ENCODE results near the gene GALNT17. TPM values are rescaled to one million over a fixed set of nuclear protein-coding genes. Genes with fewer than 3 reads are reported as not detected.

Gene GALNT17
- total RNA-seq, 8 experiments from 2014 or later: 3.2 to 85.6 (median 17.2) TPM; not detected in 2

- ATAC-seq (replicated peaks in 6 of 8): no peak
- H3K4me1 ChIP-seq (replicated peaks in 1 of 2): no peaks in the 10 kb centered on the region
- no peak overlapping the region for H3K4me3 ChIP-seq
- H3K27ac ChIP-seq: no peak overlapping the region
- 5 to 100% (median 59%) methylated on average over 1 to 5 of the region's 5 CpGs; no CpG with 5 or more reads in 2 of the 10 experiments for WGBS, 10 experiments
- in situ Hi-C loops (cut with MboI; ENCODE audit: low pct_unique_long_range_greater_than_20kb in 2 of 9, low sequenced_read_pairs in 9 of 9, unreplicated experiment in 9 of 9): no loop called here
Observed at GRCh38 chr7:71220210-71220695, 88.3 kb downstream of the GALNT17 start.

- H3K27ac ChIP-seq: no peak overlapping the region
- no peaks in the 10 kb centered on the region for H3K4me1 ChIP-seq (replicated peaks in 1 of 2)
- in situ Hi-C loops (cut with MboI; ENCODE audit: low pct_unique_long_range_greater_than_20kb in 2 of 9, low sequenced_read_pairs in 9 of 9, unreplicated experiment in 9 of 9): no loop called here
- no peak for ATAC-seq (replicated peaks in 6 of 8)
- no peak overlapping the region for H3K4me3 ChIP-seq
- 11 to 100% (median 50%) methylated on average over 1 of the region's 1 CpG; no CpG with 5 or more reads in 3 of the 10 experiments for whole genome bisulfite sequencing, 10 experiments
Observed at GRCh38 chr7:71221049-71221448, 89.1 kb downstream of the GALNT17 start.

GRCh38 chr7:71221549-71221948, 89.6 kb downstream of the GALNT17 start:
- H3K4me1 ChIP-seq (replicated peaks in 1 of 2): no peaks in the 10 kb centered on the region
- no peak overlapping the region for H3K27ac ChIP-seq
- 0 to 100% (median 87%) methylated on average over 1 to 3 of the region's 3 CpGs; no CpG with 5 or more reads in 1 of the 10 experiments for WGBS, 10 experiments
- no peak for ATAC-seq (replicated peaks in 6 of 8)
- in situ Hi-C loops (cut with MboI; ENCODE audit: low pct_unique_long_range_greater_than_20kb in 2 of 9, low sequenced_read_pairs in 9 of 9, unreplicated experiment in 9 of 9): no loop called here
- no peak overlapping the region for H3K4me3 ChIP-seq

GRCh38 chr7:71227126-71227525, 95.2 kb downstream of the GALNT17 start:
- Histone ChIP-seq H3K4me3 (no peak overlapping the region), H3K27ac (no peak overlapping the region), H3K4me1 (replicated peaks in 1 of 2) (no peaks in the 10 kb centered on the region)
- ATAC-seq (replicated peaks in 6 of 8): no peak
- in situ Hi-C loops (cut with MboI; ENCODE audit: low pct_unique_long_range_greater_than_20kb in 2 of 9, low sequenced_read_pairs in 9 of 9, unreplicated experiment in 9 of 9): no loop called here
- WGBS, 10 experiments: 0 to 100% (median 88%) methylated on average over 1 to 5 of the region's 5 CpGs; no CpG with 5 or more reads in 1 of the 10 experiments

- H3K4me3 ChIP-seq: no peak overlapping the region
- in situ Hi-C loops (cut with MboI; ENCODE audit: low pct_unique_long_range_greater_than_20kb in 2 of 9, low sequenced_read_pairs in 9 of 9, unreplicated experiment in 9 of 9): no loop called here
- no peak overlapping the region for H3K27ac ChIP-seq
- no peak for ATAC-seq (replicated peaks in 6 of 8)
- 10 to 100% (median 68%) methylated on average over 1 to 4 of the region's 10 CpGs; no CpG with 5 or more reads in 2 of the 10 experiments for WGBS, 10 experiments
- no peaks in the 10 kb centered on the region for H3K4me1 ChIP-seq (replicated peaks in 1 of 2)
Observed at GRCh38 chr7:71229148-71229547, 97.2 kb downstream of the GALNT17 start.

GRCh38 chr7:71229699-71230098, 97.8 kb downstream of the GALNT17 start:
- Histone ChIP-seq H3K4me1 (replicated peaks in 1 of 2) (no peaks in the 10 kb centered on the region), H3K4me3 (no peak overlapping the region), H3K27ac (no peak overlapping the region)
- in situ Hi-C loops (cut with MboI; ENCODE audit: low pct_unique_long_range_greater_than_20kb in 2 of 9, low sequenced_read_pairs in 9 of 9, unreplicated experiment in 9 of 9): no loop called here
- WGBS, 10 experiments: 53 to 100% (median 65%) methylated on average over 1 to 3 of the region's 6 CpGs; no CpG with 5 or more reads in 7 of the 10 experiments
- ATAC-seq (replicated peaks in 6 of 8): no peak

- Histone ChIP-seq H3K4me3 (no peak overlapping the region), H3K27ac (no peak overlapping the region), H3K4me1 (replicated peaks in 1 of 2) (peaks cover 13 to 26% of the 10 kb centered on the region in 2 donors)
- in situ Hi-C loops (cut with MboI; ENCODE audit: low pct_unique_long_range_greater_than_20kb in 2 of 9, low sequenced_read_pairs in 9 of 9, unreplicated experiment in 9 of 9): no loop called here
- WGBS, 10 experiments: 35 to 100% (median 71%) methylated on average over 2 to 10 of the region's 10 CpGs
- no peak for ATAC-seq (replicated peaks in 6 of 8)
Observed at GRCh38 chr7:71235253-71235652, 103.3 kb downstream of the GALNT17 start.

- Histone ChIP-seq H3K4me1 (replicated peaks in 1 of 2) (peaks cover 13 to 26% of the 10 kb centered on the region in 2 donors), H3K27ac (peak overlapping the region; percentile 16 to 28), H3K4me3 (no peak overlapping the region)
- 0 to 100% (median 45%) methylated on average over 1 to 14 of the region's 16 CpGs; no CpG with 5 or more reads in 2 of the 10 experiments for WGBS, 10 experiments
- in situ Hi-C loops (cut with MboI; ENCODE audit: low pct_unique_long_range_greater_than_20kb in 2 of 9, low sequenced_read_pairs in 9 of 9, unreplicated experiment in 9 of 9): no loop called here
- peak in 5 of 8 experiments; percentile 29 to 65 (median 52) for ATAC-seq (replicated peaks in 6 of 8)
Observed at GRCh38 chr7:71236230-71237105, 104.5 kb downstream of the GALNT17 start.

- WGBS, 10 experiments: 0 to 92% (median 8%) methylated on average over 1 to 2 of the region's 2 CpGs; no CpG with 5 or more reads in 4 of the 10 experiments
- Histone ChIP-seq H3K4me1 (replicated peaks in 1 of 2) (peaks cover 13 to 26% of the 10 kb centered on the region in 2 donors), H3K27ac (no peak overlapping the region), H3K4me3 (no peak overlapping the region)
- ATAC-seq (replicated peaks in 6 of 8): peak in 6 of 8 experiments; percentile 32 to 97 (median 86)
- in situ Hi-C loops (cut with MboI; ENCODE audit: low pct_unique_long_range_greater_than_20kb in 2 of 9, low sequenced_read_pairs in 9 of 9, unreplicated experiment in 9 of 9): no loop called here
Observed at GRCh38 chr7:71237945-71238344, 106.0 kb downstream of the GALNT17 start.

- H3K27ac ChIP-seq: no peak overlapping the region
- WGBS, 10 experiments: 0 to 100% (median 84%) methylated on average over 1 to 3 of the region's 7 CpGs; no CpG with 5 or more reads in 2 of the 10 experiments
- peak in 1 of 8 experiments; percentile 3 for ATAC-seq (replicated peaks in 6 of 8)
- H3K4me1 ChIP-seq (replicated peaks in 1 of 2): peaks cover 13 to 26% of the 10 kb centered on the region in 2 donors
- H3K4me3 ChIP-seq: no peak overlapping the region
- in situ Hi-C loops (cut with MboI; ENCODE audit: low pct_unique_long_range_greater_than_20kb in 2 of 9, low sequenced_read_pairs in 9 of 9, unreplicated experiment in 9 of 9): no loop called here
Observed at GRCh38 chr7:71238581-71239295, 106.8 kb downstream of the GALNT17 start.

- peaks cover 13 to 26% of the 10 kb centered on the region in 2 donors for H3K4me1 ChIP-seq (replicated peaks in 1 of 2)
- ATAC-seq (replicated peaks in 6 of 8): peak in 5 of 8 experiments; percentile 16 to 70 (median 35)
- no peak overlapping the region for H3K27ac ChIP-seq
- in situ Hi-C loops (cut with MboI; ENCODE audit: low pct_unique_long_range_greater_than_20kb in 2 of 9, low sequenced_read_pairs in 9 of 9, unreplicated experiment in 9 of 9): no loop called here
- no peak overlapping the region for H3K4me3 ChIP-seq
- 0 to 89% (median 59%) methylated on average over 2 to 7 of the region's 8 CpGs for WGBS, 10 experiments
Observed at GRCh38 chr7:71239586-71240268, 107.8 kb downstream of the GALNT17 start.

- H3K4me3 ChIP-seq: no peak overlapping the region
- H3K4me1 ChIP-seq (replicated peaks in 1 of 2): peaks cover 4 to 8% of the 10 kb centered on the region in 2 donors
- in situ Hi-C loops (cut with MboI; ENCODE audit: low pct_unique_long_range_greater_than_20kb in 2 of 9, low sequenced_read_pairs in 9 of 9, unreplicated experiment in 9 of 9): no loop called here
- ATAC-seq (replicated peaks in 6 of 8): no peak
- H3K27ac ChIP-seq: no peak overlapping the region
- WGBS, 10 experiments: 3 to 100% (median 88%) methylated on average over 1 to 7 of the region's 8 CpGs
Observed at GRCh38 chr7:71243736-71244410, 111.9 kb downstream of the GALNT17 start.

All from motor neuron (in vitro differentiated cells).